H9 (cell line): ENCODE measurements around the gene VPS13C. TPM values are rescaled to one million over a fixed set of nuclear protein-coding genes. Genes with fewer than 3 reads are reported as not detected.

Experiments used
- DNase-seq: peaks from one replicate; pipeline ENCODE4 v3.0.0-alpha.2; 2017
- H2AFZ ChIP-seq: one replicate; pipeline ENCODE4 v1.6.1; 2013; ENCODE audit warnings: mild to moderate bottlenecking, low read length, control low read depth, moderate library complexity
- H2AK5ac ChIP-seq: 2 replicates; pipeline ENCODE4 v1.6.1; 2013; ENCODE audit warnings: low read length, control low read depth, mixed read lengths; ENCODE audit not compliant: insufficient read length
- H2BK120ac ChIP-seq: one replicate; pipeline ENCODE4 v1.6.1; 2013; ENCODE audit warnings: low read depth, mild to moderate bottlenecking, low read length, control low read depth, inconsistent platforms; ENCODE audit not compliant: poor library complexity, severe bottlenecking
- H2BK12ac ChIP-seq: 2 replicates; pipeline ENCODE4 v1.6.1; 2013; ENCODE audit warnings: low read length, control low read depth, mixed read lengths, low read depth; ENCODE audit not compliant: insufficient read length
- H2BK15ac ChIP-seq: 2 replicates; pipeline ENCODE4 v1.6.1; 2013; ENCODE audit warnings: low read depth, low read length, control low read depth
- H2BK20ac ChIP-seq: one replicate; pipeline ENCODE4 v1.6.1; 2013; ENCODE audit warnings: low read depth, mild to moderate bottlenecking, low read length, control low read depth, inconsistent platforms; ENCODE audit not compliant: poor library complexity, severe bottlenecking
- H2BK5ac ChIP-seq: 2 replicates; pipeline ENCODE4 v1.6.1; 2013; ENCODE audit warnings: low read length, control low read depth, mixed read lengths; ENCODE audit not compliant: insufficient read length
- H3K14ac ChIP-seq: 2 replicates; pipeline ENCODE4 v1.6.1; 2013; ENCODE audit warnings: low read length, control low read depth; ENCODE audit not compliant: insufficient read depth
- H3K18ac ChIP-seq: 2 replicates; pipeline ENCODE4 v1.6.1; 2013; ENCODE audit warnings: low read depth, mild to moderate bottlenecking, mixed read lengths, low read length, control low read depth; ENCODE audit not compliant: insufficient read length
- H3K23ac ChIP-seq: 2 replicates; pipeline ENCODE4 v1.6.1; 2013; ENCODE audit warnings: low read length, control low read depth, mixed read lengths, low read depth; ENCODE audit not compliant: insufficient read length
- H3K23me2 ChIP-seq: 2 replicates; pipeline ENCODE4 v1.6.1; 2013; ENCODE audit warnings: low read depth, mild to moderate bottlenecking, mixed read lengths, low read length, control low read depth; ENCODE audit not compliant: insufficient read length, poor library complexity, severe bottlenecking
- H3K27ac ChIP-seq: 2 replicates; pipeline ENCODE4 v1.5.1; 2013; ENCODE audit warnings: low read length, control low read depth, mixed read lengths, low read depth; ENCODE audit not compliant: insufficient read length
- H3K27me3 ChIP-seq: 2 replicates; pipeline ENCODE4 v1.6.1; 2013; ENCODE audit warnings: low read length, control low read depth, inconsistent platforms; ENCODE audit not compliant: insufficient read depth
- H3K4ac ChIP-seq: 2 replicates; pipeline ENCODE4 v1.6.1; 2013; ENCODE audit warnings: low read depth, mild to moderate bottlenecking, control low read depth, inconsistent platforms, low read length, moderate library complexity
- H3K4me1 ChIP-seq: 2 replicates; pipeline ENCODE4 v1.6.1; 2013; ENCODE audit warnings: low read length, control low read depth, inconsistent platforms; ENCODE audit not compliant: insufficient read depth
- H3K4me2 ChIP-seq: 2 replicates; pipeline ENCODE4 v1.6.1; 2013; ENCODE audit warnings: low read length, control low read depth, mixed read lengths; ENCODE audit not compliant: insufficient read length, insufficient read depth
- H3K56ac ChIP-seq: 2 replicates; pipeline ENCODE4 v1.6.1; 2013; ENCODE audit warnings: low read depth, mild to moderate bottlenecking, mixed read lengths, low read length, control low read depth; ENCODE audit not compliant: insufficient read length
- H3K79me1 ChIP-seq: 2 replicates; pipeline ENCODE4 v1.6.1; 2013; ENCODE audit warnings: low read depth, mild to moderate bottlenecking, moderate library complexity, low read length, control low read depth, inconsistent platforms; ENCODE audit not compliant: insufficient read depth, poor library complexity, severe bottlenecking
- H3K79me2 ChIP-seq: 2 replicates; pipeline ENCODE4 v1.6.1; 2013; ENCODE audit warnings: low read length, control low read depth, inconsistent platforms; ENCODE audit not compliant: insufficient read depth
- H3K9ac ChIP-seq: 2 replicates; pipeline ENCODE4 v1.6.1; 2013; ENCODE audit warnings: low read length, control low read depth, mixed read lengths; ENCODE audit not compliant: insufficient read length; ENCODE audit errors: extremely low read depth
- H3K9me3 ChIP-seq: one replicate; pipeline ENCODE4 v1.6.1; 2013; ENCODE audit warnings: low read depth, low read length, inconsistent platforms; ENCODE audit not compliant: control insufficient read depth
- H3T11ph ChIP-seq: one replicate; pipeline ENCODE4 v1.6.1; 2013; ENCODE audit warnings: mild to moderate bottlenecking, low read length, control low read depth, inconsistent platforms
- H4K20me1 ChIP-seq: one replicate; pipeline ENCODE4 v1.6.1; 2013; ENCODE audit not compliant: control insufficient read depth, insufficient read length, insufficient read depth
- H4K5ac ChIP-seq: 2 replicates; pipeline ENCODE4 v1.6.1; 2013; ENCODE audit warnings: low read depth, mild to moderate bottlenecking, mixed read lengths, low read length, control low read depth; ENCODE audit not compliant: insufficient read length
- H4K8ac ChIP-seq: replicated peaks from 2 replicates; pipeline ENCODE4 v1.6.1; 2013; ENCODE audit warnings: low read length, control low read depth, mixed read lengths, low read depth; ENCODE audit not compliant: insufficient read length
- H4K91ac ChIP-seq: 2 replicates; pipeline ENCODE4 v1.6.1; 2013; ENCODE audit warnings: low read depth, mild to moderate bottlenecking, moderate library complexity, mixed read lengths, low read length, control low read depth; ENCODE audit not compliant: insufficient read length
- H3K27ac Mint-ChIP-seq, 3 experiments: 2 replicates in 2 of 3; 3 replicates in 1 of 3; pipeline ENCODE4 v1.8.0; 2020 to 2021; ENCODE audit warnings: mixed read lengths in 3 of 3, mild to moderate bottlenecking in 1 of 3, moderate library complexity in 1 of 3
- H3K27me3 Mint-ChIP-seq: 2 replicates; pipeline ENCODE4 v1.8.0; 2021; ENCODE audit warnings: low read depth, mild to moderate bottlenecking, moderate library complexity, mixed read lengths
- H3K36me3 Mint-ChIP-seq, 3 experiments: 2 replicates in 2 of 3; 3 replicates in 1 of 3; pipeline ENCODE4 v1.8.0; 2020 to 2021; ENCODE audit warnings: low read depth in 3 of 3, mixed read lengths in 3 of 3; ENCODE audit not compliant: insufficient read depth in 1 of 3
- H3K4me1 Mint-ChIP-seq, 2 experiments: 2 replicates each; pipeline ENCODE4 v1.8.0; 2020; ENCODE audit warnings: mixed read lengths in 2 of 2
- H3K4me3 Mint-ChIP-seq, 2 experiments: 2 replicates in 1 of 2; 3 replicates in 1 of 2; pipeline ENCODE4 v1.8.0; 2020 to 2021; ENCODE audit warnings: mild to moderate bottlenecking in 2 of 2, mixed read lengths in 2 of 2, moderate library complexity in 1 of 2
- H3K9me3 Mint-ChIP-seq, 2 experiments: 2 replicates in 1 of 2; 3 replicates in 1 of 2; pipeline ENCODE4 v1.8.0; 2020; ENCODE audit warnings: mild to moderate bottlenecking in 2 of 2, mixed read lengths in 2 of 2, moderate library complexity in 1 of 2
- WGBS: extraction: QIAGEN DNeasy Blood & Tissue Kit; methylation state at CpG from one replicate; pipeline ENCODE4 v1.1.7; 2013; ENCODE audit warnings: missing lambda C conversion rate, low lambda C conversion rate, mixed read lengths; ENCODE audit not compliant: insufficient read length; ENCODE audit errors: extremely low coverage; 5-methylcytosine and 5-hydroxymethylcytosine counted together
- total RNA-seq: library from RNA; stranded (reverse); gene quantifications from 2 replicates; pipeline ENCODE4 v1.2.1, GENCODE V29; 2021
- TF ChIP-seq, protein P1 (sequence below): fragments of 200-600 bp; sonication (generic); conservative IDR thresholded peaks from 3 replicates; pipeline ENCODE4 v1.8.0; 2021; ENCODE audit warnings: antibody characterized with exemption, mild to moderate bottlenecking

The VPS13C gene
- total RNA-seq, 1 experiment from 2014 or later = 14.2 TPM

GRCh38 chr15:61820212-61820611 is 240.0 kb downstream of the VPS13C start:
- no peak overlapping the region for H3K27ac ChIP-seq
- TF ChIP-seq, protein P1, sequence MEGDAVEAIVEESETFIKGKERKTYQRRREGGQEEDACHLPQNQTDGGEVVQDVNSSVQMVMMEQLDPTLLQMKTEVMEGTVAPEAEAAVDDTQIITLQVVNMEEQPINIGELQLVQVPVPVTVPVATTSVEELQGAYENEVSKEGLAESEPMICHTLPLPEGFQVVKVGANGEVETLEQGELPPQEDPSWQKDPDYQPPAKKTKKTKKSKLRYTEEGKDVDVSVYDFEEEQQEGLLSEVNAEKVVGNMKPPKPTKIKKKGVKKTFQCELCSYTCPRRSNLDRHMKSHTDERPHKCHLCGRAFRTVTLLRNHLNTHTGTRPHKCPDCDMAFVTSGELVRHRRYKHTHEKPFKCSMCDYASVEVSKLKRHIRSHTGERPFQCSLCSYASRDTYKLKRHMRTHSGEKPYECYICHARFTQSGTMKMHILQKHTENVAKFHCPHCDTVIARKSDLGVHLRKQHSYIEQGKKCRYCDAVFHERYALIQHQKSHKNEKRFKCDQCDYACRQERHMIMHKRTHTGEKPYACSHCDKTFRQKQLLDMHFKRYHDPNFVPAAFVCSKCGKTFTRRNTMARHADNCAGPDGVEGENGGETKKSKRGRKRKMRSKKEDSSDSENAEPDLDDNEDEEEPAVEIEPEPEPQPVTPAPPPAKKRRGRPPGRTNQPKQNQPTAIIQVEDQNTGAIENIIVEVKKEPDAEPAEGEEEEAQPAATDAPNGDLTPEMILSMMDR = no peak
- WGBS = no CpG with 5 or more reads among the region's 9 CpGs

More at GRCh38 chr15:61820212-61820611, 240.0 kb downstream of the VPS13C start:
- Mint-ChIP-seq H3K4me3 (no peak overlapping the region), H3K27ac (no peak overlapping the region), H3K9me3 (no peaks in the 10 kb centered on the region), H3K36me3 (no peaks in the 10 kb centered on the region), H3K4me1 (peaks cover 14 to 17% of the 10 kb centered on the region in 2 experiments), H3K27me3 (peaks cover 3% of the 10 kb centered on the region; the same call in 1 of the 2 replicates)
- H2BK5ac ChIP-seq = no peak overlapping the region
- no peaks in the 10 kb centered on the region for H3K27me3 ChIP-seq
- H3T11ph ChIP-seq = no peak overlapping the region
- H2AK5ac ChIP-seq = no peak overlapping the region
- no peak overlapping the region for H3K56ac ChIP-seq
- H3K9ac ChIP-seq = no peak overlapping the region
- H3K79me2 ChIP-seq = no peaks in the 10 kb centered on the region
- H2BK20ac ChIP-seq = no peak overlapping the region
- H3K23ac ChIP-seq = no peak overlapping the region
- no peak overlapping the region for H4K91ac ChIP-seq
- no peak overlapping the region for H2AFZ ChIP-seq
- no peak overlapping the region; the same call in 1 of the 2 replicates for H3K14ac ChIP-seq
- H4K20me1 ChIP-seq = no peaks in the 10 kb centered on the region
- no peaks in the 10 kb centered on the region for H3K9me3 ChIP-seq
- no peak overlapping the region for H2BK120ac ChIP-seq
- H3K4me2 ChIP-seq = no peak overlapping the region
- no peak overlapping the region for H2BK12ac ChIP-seq
- H2BK15ac ChIP-seq = no peak overlapping the region
- H3K4me1 ChIP-seq = no peaks in the 10 kb centered on the region; the same call in 1 of the 2 replicates
- H4K8ac ChIP-seq = no peak overlapping the region
- no peaks in the 10 kb centered on the region for H3K23me2 ChIP-seq
- no peak overlapping the region for H3K4ac ChIP-seq
- H4K5ac ChIP-seq = no peak overlapping the region
- no peak overlapping the region for H3K18ac ChIP-seq
- no peak for DNase-seq
- H3K79me1 ChIP-seq = no peaks in the 10 kb centered on the region
